GM21447 (cell line): Measurements from ENCODE around the gene ELOF1.
"Not testable (repeated sequence)": the region's sequence is repeated elsewhere in the genome, so short reads cannot be mapped to it uniquely, and the experiment has no call there.

ENCODE experiments used
- ATAC-seq: cut with Tn5 transposase; IDR thresholded peaks from one replicate; pipeline ENCODE4 v1.9.1; 2021; ENCODE audit not compliant: unreplicated experiment

ELOF1 gene

GRCh38 chr19:11558881-11559828, at the start of gene ELOF1:
Gene ELOF1, minus strand, starts transcription at chr19:11559230. Its CDS starts 4,883 bp downstream, at chr19:11554347.
- ATAC-seq, result peak; percentile 62

DNA sequence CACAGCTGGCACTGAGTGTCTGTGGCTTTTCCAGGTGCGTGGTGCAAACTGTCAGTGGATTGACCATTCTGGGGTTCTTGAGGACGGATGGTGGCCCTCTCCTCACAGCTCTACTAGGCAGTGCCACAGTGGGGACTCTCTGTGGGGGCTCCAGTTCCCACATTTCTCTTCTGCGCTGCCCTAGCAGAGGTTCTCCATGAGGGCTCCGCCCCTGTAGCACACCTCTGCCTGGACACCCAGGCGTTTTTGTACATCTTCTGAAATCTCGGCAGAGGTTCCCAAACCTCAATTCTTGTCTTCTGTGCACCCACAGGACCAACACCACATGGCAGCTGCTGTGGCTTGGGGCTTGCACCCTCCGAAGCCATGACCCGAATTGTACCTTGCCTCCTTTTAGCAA, 47.5 kb upstream of the ELOF1 start:
- no peak for ATAC-seq

DNA sequence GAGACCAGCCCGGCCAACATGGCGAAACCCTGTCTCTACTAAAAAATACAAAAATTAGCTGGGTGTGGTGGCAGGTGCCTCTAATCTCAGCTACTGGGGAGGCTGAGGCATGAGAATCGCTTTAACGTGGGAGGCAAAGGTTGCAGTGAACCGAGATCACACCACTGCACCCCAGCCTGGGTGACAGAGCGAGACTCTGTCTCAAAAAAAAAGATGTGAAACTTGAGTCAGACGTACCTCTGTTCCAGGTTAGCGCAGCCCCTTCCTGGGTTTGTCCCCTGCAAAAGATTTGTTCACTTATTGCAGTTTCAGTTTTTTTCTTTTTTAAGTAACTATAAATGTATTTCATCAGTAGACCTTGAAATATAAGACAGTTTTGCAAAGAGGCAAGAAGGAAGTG, 40.7 kb upstream of the ELOF1 start:
- ATAC-seq, result not testable (repeated sequence)

- ATAC-seq, result no peak
Measured at GRCh38 chr19:11598746-11599145, 39.7 kb upstream of the ELOF1 start.

DNA sequence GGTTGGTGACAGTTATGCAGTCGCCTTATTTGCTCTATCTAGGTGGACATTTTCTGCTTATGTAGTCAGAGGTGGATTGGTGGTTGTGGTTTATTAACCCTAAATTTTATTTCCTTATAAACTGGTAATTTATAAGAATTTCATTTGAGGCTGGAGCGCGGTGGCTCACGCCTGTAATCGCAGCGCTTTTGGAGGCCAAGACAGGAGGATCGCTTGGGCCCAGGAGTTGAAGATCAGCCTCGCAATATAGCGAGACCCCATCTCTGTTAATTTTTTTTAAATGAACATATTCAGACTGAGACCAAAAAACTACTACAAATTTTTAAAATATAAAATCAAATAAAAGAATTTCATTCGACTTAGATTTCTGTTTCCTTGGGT, 39.1 kb upstream of the ELOF1 start:
- no peak for ATAC-seq

DNA sequence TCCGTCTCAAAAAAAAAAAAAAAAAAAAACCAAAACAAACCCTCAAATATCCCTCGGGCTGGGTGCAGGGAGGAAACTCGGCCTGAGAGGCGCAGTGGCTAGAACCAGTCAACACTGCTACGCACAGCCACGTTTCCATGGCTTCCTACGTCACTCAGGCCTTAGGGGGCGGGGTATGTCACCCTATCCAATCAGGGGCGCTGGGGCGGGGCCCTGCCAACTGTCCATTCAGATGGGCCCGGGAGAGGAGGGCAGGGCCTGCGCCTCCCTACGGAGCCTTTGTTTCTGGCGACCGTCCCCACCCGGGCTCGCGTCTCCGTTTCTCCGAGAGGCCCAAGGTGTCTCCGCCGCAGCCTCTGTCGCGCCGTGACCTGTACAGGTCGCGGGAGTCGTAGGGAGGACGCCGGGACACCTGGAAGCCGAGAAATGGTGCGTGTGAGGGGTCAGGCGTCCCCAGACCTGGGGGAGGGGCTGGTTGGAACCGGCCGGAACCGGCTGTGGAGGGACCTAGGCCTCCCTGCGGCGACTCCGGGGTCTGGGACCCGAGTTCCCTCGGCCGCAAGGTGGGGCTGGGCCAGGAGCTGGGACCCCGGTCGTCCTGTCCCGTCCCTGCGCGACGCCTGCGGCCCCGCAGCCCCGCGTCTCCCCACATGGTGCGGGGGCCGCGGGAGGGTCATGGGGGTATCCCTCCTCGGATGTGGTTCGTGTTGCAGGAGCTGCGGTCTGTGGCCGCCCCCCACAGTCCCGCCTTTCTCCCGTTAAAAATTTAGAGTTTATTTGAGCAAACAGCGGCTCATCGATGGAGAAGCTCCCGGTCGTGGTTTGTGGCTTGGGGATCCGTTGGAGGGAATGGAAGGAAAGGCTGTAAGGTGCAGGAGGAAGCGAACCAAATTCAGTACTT, 38.4 kb upstream of the ELOF1 start, which contains the start of gene ZNF627:
ZNF627 (plus strand) TSS at position 282 of the 901 bp plus-strand sequence; CDS start at position 427, 145 bp downstream.
- ATAC-seq, result peak; percentile 97

GRCh38 chr19:11596156-11596555, 37.1 kb upstream of the ELOF1 start:
- no peak for ATAC-seq

DNA sequence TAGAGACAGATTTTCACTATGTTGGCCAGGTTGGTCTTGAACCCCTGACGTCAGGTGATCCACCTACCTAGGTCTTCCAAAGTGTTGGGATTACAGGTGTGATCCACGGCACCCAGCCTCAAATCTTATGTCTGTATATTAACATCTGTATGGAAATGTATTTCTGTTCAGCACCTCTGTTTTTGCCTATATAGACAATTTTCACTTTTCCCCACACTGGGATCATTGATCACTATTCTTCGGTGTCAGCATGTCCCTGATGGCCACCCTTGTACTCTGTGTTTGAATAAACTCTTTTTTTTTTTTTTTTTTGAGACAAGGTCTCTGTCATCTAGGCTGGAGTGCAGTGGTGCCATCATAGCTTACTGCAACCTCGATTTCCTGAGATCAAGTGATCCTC, 35.1 kb upstream of the ELOF1 start:
- ATAC-seq, result no peak

- ATAC-seq, result no peak
Measured at GRCh38 chr19:11587975-11588631, 29.1 kb upstream of the ELOF1 start.

DNA sequence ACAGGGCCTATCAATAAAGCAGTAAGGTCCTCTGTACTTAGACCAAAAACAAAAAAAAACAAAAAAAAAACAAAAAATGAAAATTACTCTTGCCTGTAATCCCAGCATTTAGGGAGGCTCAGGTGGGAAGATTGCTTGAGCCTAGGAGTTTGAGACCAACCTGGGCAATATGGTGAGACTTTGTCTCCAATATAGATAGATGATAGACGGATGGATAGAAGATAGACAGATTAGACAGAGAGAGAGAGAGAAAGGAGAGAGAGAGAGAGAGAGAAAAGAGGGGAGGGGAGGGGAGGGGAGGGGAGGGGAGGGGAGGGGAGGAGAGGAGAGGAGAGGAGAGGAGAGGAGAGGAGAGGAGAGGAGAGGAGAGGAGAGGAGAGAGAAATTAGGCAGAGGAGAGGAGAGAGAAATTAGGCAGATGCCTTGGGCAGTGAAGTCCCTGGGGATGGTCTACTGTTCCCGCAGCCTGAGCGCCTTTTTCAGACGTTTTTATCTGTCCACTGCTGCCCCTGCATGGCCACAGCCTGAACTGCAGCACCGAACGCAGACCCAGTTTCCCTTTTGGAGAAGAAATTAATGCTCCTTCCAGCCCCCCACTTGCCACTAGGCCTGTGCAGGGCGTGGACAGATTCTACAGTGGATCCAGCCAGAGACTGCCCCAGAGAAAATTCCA, 28.4 kb upstream of the ELOF1 start:
- ATAC-seq, result no peak

DNA sequence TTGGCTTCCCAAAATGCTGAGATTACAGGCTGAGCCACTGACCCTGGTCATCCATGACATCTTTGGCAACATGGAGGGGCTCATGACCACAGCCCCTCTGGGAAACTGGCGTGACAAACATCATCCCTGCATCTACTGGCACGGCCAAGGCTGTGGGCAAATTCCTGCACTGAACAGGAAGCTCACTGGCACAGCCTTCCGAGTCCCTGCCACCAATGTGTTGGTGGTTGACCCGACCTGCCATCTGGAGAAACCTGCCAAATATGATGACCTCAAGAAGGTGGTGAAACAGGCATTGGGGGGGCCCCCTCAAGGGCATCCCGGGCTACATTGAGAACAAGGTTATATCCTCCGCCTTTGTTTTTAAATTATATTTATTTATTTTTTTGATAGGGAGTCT, 27.3 kb upstream of the ELOF1 start:
- no peak for ATAC-seq

- peak; percentile 67 for ATAC-seq
Measured at GRCh38 chr19:11581740-11582139, 22.7 kb upstream of the ELOF1 start.

- ATAC-seq, result no peak
Measured at GRCh38 chr19:11580116-11580515, 21.1 kb upstream of the ELOF1 start.

GRCh38 chr19:11578258-11579142, 19.5 kb upstream of the ELOF1 start:
- ATAC-seq, result no peak

DNA sequence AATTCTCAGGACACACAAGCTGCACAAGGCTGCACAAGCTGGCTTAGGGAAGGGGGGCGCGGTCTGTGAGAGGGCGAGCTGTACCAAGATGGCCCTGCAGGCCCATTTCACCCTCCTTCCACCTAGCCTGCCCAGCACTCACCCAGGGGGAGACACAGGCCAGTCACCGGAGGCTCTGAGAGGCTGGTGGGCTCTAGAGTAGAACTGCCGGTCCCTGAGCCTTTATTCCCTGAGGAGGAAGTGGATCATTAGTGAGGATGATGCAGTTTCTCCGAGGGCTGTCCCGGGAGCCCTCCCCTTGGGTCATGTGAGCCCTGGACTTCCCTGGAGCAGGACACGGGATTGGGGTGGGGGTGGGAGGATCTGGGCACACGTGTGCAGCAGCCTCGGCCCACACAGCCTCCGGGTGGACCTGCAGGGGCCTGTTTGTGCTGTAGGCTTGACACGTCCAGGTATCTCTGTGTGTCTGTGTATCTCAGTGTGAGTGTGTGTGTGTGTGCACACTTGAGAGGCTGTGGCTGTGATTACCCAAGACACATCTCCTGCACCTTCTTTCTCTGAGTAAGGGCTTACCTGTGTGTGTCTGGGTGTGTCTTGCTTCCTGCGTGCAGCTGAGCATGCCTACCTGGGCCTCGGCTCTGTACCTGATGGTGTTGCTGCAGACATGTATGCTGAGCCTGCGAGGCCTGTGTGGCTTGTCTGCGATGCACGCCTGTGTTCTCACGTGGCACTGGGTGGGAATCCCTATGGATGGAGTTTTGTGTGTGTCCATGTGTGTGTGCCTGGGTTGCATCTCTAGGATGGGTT, 18.6 kb upstream of the ELOF1 start, which contains the start of gene ACP5:
ACP5 (minus strand) TSS at position 195 of the 807 bp plus-strand sequence. CDS start 328 bp downstream, outside the sequence.
- ATAC-seq, result no peak

- no peak for ATAC-seq
Measured at GRCh38 chr19:11576227-11576626, 17.2 kb upstream of the ELOF1 start.

GRCh38 chr19:11574689-11575088, 15.7 kb upstream of the ELOF1 start:
- no peak for ATAC-seq

- ATAC-seq, result not testable (repeated sequence)
Measured at GRCh38 chr19:11573763-11574162, 14.7 kb upstream of the ELOF1 start.
